IPS-15b (cell line): ENCODE measurements around the gene MAGEB17.
A peak's percentile ranks its signal among the peaks of the same experiment; 100 is the strongest.
"Not testable (repeated sequence)": the region's sequence is repeated elsewhere in the genome, so short reads cannot be mapped to it uniquely, and the experiment has no call there.

Experiments used
- H3K27me3 ChIP-seq: one replicate; pipeline ENCODE4 v1.6.1; 2013; ENCODE audit warnings: low read length; ENCODE audit not compliant: control insufficient read depth, insufficient read depth
- H3K36me3 ChIP-seq: one replicate; pipeline ENCODE4 v1.6.1; 2013; ENCODE audit warnings: low read length; ENCODE audit not compliant: control insufficient read depth, insufficient read depth
- H3K4me1 ChIP-seq: one replicate; pipeline ENCODE4 v1.6.1; 2013; ENCODE audit warnings: mild to moderate bottlenecking, low read length; ENCODE audit not compliant: control insufficient read depth, insufficient read depth
- H3K4me3 ChIP-seq: one replicate; pipeline ENCODE4 v1.5.1; 2013; ENCODE audit warnings: low read depth, low read length
- H3K9ac ChIP-seq: one replicate; pipeline ENCODE4 v1.6.1; 2013; ENCODE audit warnings: low read depth, mild to moderate bottlenecking, low read length
- H3K9me3 ChIP-seq: one replicate; pipeline ENCODE4 v1.6.1; 2013; ENCODE audit warnings: mild to moderate bottlenecking, low read length; ENCODE audit not compliant: control insufficient read depth, insufficient read depth

Gene MAGEB17

DNA sequence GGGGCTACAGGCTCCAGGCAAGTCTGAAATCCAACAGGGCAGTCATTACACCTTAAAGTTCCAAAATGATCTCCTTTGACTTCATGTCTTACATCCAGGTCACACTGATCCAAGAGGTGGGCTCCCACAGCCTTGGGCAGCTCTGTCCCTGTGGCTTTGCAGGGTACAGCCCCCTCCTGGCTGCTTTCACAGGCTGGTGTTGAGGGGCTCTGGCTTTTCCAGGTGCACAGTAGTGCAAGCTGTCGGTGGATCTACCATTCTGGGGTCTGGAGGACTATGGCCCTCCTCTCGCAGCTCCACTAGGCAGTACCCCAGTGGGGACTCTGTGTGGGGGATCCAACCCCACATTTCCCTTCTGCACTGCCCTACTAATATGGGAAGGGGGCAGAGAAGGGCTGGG, 6.1 kb upstream of the MAGEB17 start:
- peaks cover 63% of the 10 kb centered on the region for H3K36me3 ChIP-seq
- not testable (repeated sequence) for H3K9me3 ChIP-seq, H3K4me1 ChIP-seq, H3K4me3 ChIP-seq, H3K27me3 ChIP-seq, H3K9ac ChIP-seq

- Histone ChIP-seq H3K27me3 (no peaks in the 10 kb centered on the region), H3K4me1 (peaks cover 13% of the 10 kb centered on the region), H3K4me3 (no peak overlapping the region), H3K9ac (no peak overlapping the region), H3K9me3 (no peaks in the 10 kb centered on the region), H3K36me3 (peaks cover 64% of the 10 kb centered on the region)
Measured at GRCh38 chrX:16162391-16162790, 4.9 kb upstream of the MAGEB17 start.

DNA sequence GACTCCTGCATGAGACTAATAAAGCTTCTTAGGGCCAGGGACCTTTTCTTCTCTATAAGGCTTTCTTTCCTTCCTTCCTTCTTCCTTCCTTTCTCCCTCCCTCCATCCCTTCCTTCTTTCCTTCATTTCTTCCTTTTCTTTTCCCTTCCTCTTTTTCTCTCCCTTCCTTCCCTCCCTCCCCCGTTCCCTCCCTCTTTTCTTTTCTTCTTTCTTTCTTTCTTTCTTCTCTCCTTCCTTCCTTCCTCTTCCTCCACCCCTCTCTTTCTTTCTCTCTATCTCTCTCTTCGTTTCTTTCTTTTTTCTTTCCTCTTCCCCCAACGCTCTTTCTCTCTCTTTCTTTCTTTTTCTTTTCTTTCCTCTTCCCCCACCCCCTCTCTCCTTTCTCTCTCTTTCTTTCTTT, 2.5 kb upstream of the MAGEB17 start:
- Histone ChIP-seq H3K4me1 (peaks cover 13% of the 10 kb centered on the region), H3K36me3 (peaks cover 72% of the 10 kb centered on the region), H3K27me3 (no peaks in the 10 kb centered on the region)

GRCh38 chrX:16171039-16171438, 3.8 kb downstream of the MAGEB17 start:
- Histone ChIP-seq H3K36me3 (peaks cover 66% of the 10 kb centered on the region), H3K9me3 (no peaks in the 10 kb centered on the region), H3K27me3 (no peaks in the 10 kb centered on the region), H3K4me1 (peaks cover 9% of the 10 kb centered on the region), H3K9ac (no peak overlapping the region), H3K4me3 (no peak overlapping the region)

More for the DNA sequence above, 2.5 kb upstream of the MAGEB17 start:
- Histone ChIP-seq H3K4me3 (no peak overlapping the region), H3K9me3 (no peaks in the 10 kb centered on the region), H3K9ac (no peak overlapping the region)

DNA sequence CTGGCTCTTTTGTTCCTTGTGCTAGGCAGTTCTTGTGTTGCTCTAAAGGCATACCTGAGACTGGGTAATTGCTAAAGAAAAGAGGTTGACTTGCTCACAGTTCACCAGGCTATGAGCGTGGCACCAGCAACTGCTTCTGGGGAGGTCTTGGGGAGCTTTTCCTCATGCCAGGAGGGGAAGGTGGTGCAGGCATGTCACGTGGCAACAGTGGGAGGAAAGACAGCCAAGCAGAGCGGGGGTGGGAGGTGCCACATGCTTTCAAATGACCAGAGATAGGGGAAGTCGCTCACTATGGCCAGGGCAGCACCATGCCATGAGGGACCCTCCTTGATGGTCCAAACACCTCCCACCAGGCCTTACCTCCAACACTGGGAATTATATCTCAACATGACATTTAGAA, 4.7 kb downstream of the MAGEB17 start:
- H3K9ac ChIP-seq: no peak overlapping the region
- H3K4me1 ChIP-seq: peaks cover 4% of the 10 kb centered on the region
- no peaks in the 10 kb centered on the region for H3K27me3 ChIP-seq
- no peaks in the 10 kb centered on the region for H3K9me3 ChIP-seq
- peaks cover 62% of the 10 kb centered on the region for H3K36me3 ChIP-seq
- no peak overlapping the region for H3K4me3 ChIP-seq

DNA sequence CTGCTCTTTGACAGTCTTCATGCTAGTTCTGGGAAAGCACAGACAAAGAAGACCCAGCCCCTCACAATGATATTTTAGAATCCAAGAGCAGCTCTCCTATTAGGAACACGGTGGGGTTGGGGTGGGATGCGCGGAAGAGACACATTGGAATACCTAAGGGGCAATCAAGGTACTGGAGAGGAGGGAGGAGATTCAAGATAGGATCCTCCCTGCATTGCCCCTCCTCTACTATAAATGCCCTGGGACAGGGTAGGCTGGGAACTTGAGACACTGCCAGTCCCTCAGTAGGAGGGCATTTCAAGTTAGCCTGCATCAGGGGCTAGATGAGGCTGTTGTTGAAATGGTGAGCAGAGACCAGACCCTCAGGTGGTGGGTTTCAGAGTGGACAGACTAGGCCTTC, 5.1 kb downstream of the MAGEB17 start:
- Histone ChIP-seq H3K4me1 (peaks cover 3% of the 10 kb centered on the region), H3K4me3 (no peak overlapping the region), H3K27me3 (no peaks in the 10 kb centered on the region), H3K36me3 (peaks cover 62% of the 10 kb centered on the region), H3K9me3 (no peaks in the 10 kb centered on the region), H3K9ac (no peak overlapping the region)

DNA sequence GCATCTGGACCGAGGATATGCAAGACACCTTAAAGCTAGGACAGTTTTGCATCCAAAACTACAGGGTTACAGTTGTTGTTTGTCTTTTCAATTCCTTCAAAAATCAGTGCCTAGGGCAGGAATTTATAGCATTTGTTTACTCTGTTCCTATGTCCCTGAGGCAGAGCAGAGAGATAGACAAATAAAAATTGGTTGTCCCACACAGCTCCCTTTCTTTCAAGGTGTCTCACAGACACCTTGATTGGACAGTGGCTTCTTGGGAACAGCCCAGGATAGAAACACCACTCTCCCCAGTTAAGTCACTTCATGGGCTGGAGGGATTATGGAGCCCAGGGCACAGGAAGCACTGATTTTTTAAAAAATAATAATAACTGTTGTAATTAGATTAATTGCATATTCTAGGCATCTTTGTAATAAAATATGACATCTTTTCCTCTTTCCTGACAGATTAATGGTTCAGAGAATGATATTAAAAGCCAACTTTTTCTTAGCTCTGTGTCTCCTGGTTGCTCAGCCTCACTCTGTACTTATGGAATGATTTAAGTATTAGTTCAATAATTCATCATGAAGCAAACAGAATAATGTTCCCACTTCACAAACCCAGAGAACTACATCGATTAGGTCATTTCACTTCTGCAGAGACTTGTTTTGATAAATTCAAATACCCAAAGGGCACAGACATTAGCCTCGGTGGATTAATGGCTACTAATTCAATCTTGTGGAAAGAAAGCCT, 8.2 kb downstream of the MAGEB17 start:
- Histone ChIP-seq H3K27me3 (no peaks in the 10 kb centered on the region), H3K4me3 (no peak overlapping the region), H3K9ac (no peak overlapping the region), H3K36me3 (peaks cover 33% of the 10 kb centered on the region), H3K9me3 (no peaks in the 10 kb centered on the region), H3K4me1 (peaks cover 14% of the 10 kb centered on the region)

- Histone ChIP-seq H3K9ac (no peak overlapping the region), H3K36me3 (peaks cover 20% of the 10 kb centered on the region), H3K9me3 (no peaks in the 10 kb centered on the region), H3K4me3 (no peak overlapping the region), H3K27me3 (no peaks in the 10 kb centered on the region), H3K4me1 (peaks cover 14% of the 10 kb centered on the region)
Measured at GRCh38 chrX:16177260-16177659, 10.0 kb downstream of the MAGEB17 start.

- not testable (repeated sequence) for H3K36me3 ChIP-seq, H3K9me3 ChIP-seq, H3K27me3 ChIP-seq
- Histone ChIP-seq H3K4me3 (peak overlapping the region; percentile 60), H3K9ac (peak overlapping the region; percentile 79), H3K4me1 (peaks cover 29% of the 10 kb centered on the region)
Measured at GRCh38 chrX:16183843-16184242, 16.6 kb downstream of the MAGEB17 start.

DNA sequence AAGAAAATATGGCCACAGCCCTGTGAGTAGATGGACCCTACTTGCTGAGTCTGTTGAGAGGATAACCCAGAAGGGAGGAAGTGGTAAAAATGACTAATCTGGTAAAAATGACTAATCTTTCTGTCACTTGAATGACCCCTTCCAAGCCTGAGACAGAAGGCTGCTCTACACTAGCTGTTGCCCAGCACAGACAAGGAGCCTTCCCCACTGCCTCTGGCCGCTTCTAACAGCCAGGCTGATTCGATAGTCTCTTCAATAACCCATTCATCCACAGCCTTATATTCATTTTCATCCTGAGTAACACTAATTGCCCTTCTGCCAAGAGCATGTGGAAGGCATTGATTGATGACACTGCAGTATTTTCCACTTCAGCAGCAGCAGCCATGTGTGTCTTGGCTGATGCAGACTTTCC, 18.4 kb downstream of the MAGEB17 start:
- Histone ChIP-seq H3K27me3 (no peaks in the 10 kb centered on the region), H3K9me3 (no peaks in the 10 kb centered on the region), H3K9ac (peak overlapping the region; percentile 77), H3K4me1 (peaks cover 35% of the 10 kb centered on the region), H3K36me3 (no peaks in the 10 kb centered on the region), H3K4me3 (no peak overlapping the region)

- H3K4me3 ChIP-seq: no peak overlapping the region
- no peaks in the 10 kb centered on the region for H3K27me3 ChIP-seq
- no peaks in the 10 kb centered on the region for H3K9me3 ChIP-seq
- peak overlapping the region; percentile 3 for H3K9ac ChIP-seq
- H3K36me3 ChIP-seq: no peaks in the 10 kb centered on the region
- H3K4me1 ChIP-seq: peaks cover 37% of the 10 kb centered on the region
Measured at GRCh38 chrX:16186380-16187007, 19.2 kb downstream of the MAGEB17 start.

DNA sequence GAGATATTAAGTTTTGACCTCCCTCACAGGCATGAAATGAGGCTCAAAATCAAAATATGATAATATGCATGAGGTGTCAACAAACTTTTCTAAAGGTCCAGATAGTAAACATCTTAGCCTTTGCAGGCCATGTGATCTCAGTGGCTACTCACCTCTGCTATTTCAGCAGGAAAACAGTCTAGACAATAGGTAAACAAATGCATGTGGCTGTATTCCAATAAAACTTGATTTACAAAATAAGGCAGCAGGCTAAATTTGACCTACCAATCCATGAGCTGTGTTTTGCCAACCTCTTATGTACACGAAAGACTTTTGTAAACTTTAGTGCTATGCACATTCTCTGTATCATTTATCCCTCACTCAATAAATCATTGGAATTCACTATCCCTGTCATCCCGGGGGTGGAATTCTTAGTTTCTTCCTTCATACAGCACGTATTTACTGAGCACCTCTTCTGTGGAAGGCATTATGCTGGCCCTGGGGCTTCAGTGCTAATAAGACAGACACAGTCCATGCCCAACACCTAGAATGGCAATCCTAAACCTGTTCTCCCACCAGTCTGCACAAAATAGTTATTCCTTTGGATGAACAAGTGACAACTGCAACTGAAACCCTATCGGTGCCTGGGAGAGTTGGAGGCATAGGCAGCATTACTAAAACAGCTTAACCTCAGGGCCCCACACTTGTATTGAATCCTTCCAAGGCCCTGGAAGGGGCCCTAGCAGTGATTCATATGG, 19.9 kb downstream of the MAGEB17 start:
- H3K4me1 ChIP-seq: peaks cover 37% of the 10 kb centered on the region
- H3K27me3 ChIP-seq: no peaks in the 10 kb centered on the region
- H3K4me3 ChIP-seq: peak overlapping the region; percentile 7
- no peaks in the 10 kb centered on the region for H3K9me3 ChIP-seq
- no peak overlapping the region for H3K9ac ChIP-seq
- H3K36me3 ChIP-seq: no peaks in the 10 kb centered on the region
